ENCODE data around the gene HDAC8. TPM values are rescaled to one million over a fixed set of nuclear protein-coding genes. Genes with fewer than 3 reads are reported as not detected.

Gene HDAC8
- total RNA-seq, 4 donors from 2014 or later = 13.8 to 19.3 (median 18.2) TPM

DNA sequence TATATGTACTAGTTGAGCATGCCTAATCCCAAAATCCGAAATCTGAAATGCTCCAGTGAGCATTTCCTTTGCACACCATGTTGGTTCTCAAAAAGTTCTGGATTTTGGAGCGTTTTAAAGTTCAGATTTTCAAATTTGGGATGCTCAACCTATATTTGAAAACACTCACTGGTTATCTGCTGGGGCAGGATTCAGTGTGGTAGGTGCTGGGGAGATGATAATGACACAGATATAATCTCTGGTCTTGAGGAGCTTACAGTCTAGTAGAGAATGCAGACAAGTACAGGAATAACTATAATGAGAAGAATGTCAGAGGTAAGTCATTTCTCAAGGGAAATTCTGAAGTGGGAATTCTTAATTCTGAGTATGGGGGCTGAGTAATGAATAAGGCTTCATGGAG is 207.5 kb downstream of the HDAC8 start:
- no peak for DNase-seq (ENCODE audit: low spot score in 2 of 2)
- H3K4me3 ChIP-seq (ENCODE audit: low read depth, poor library complexity, severe bottlenecking) = no peak overlapping the region
- WGBS, 2 donors = 69 to 100% methylated on average over 2 of the region's 2 CpGs
- intact Hi-C loops (cut with DNase I; ENCODE audit: low total_unique reads) = no loop called here
- TF ChIP-seq POLR2A (IDR thresholded peaks at IDR 0.05) = no peak
- TF ChIP-seq CTCF (IDR thresholded peaks at IDR 0.05) = no peak

DNA sequence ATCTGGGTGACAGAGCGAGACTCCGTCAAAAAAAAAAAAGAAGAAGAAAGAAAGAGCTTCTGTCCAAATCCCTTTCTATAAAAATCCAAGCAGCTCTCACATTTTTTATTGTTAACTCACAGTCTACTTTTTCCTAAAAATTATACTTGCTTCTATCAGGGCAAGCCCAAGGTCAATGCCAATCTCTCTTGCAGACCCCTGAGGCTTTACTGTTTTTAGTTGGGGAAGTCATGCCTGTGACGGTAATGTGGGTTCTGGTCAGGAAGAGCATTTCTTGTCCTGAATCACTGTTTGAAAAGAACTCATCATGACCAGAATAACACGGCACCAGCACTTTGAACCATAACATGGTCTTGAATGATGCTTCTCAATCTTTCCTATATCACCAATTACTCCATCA is 212.3 kb downstream of the HDAC8 start:
- H3K4me3 ChIP-seq (ENCODE audit: low read depth, poor library complexity, severe bottlenecking) = no peak overlapping the region
- TF ChIP-seq CTCF (IDR thresholded peaks at IDR 0.05) (no peak), POLR2A (IDR thresholded peaks at IDR 0.05) (no peak)
- no peak for DNase-seq (ENCODE audit: low spot score in 2 of 2)
- intact Hi-C loops (cut with DNase I; ENCODE audit: low total_unique reads) = no loop called here
- WGBS, 2 donors = 87 to 96% methylated on average over 4 of the region's 4 CpGs

- WGBS, 2 donors = 77 to 96% methylated on average over 4 of the region's 4 CpGs
- TF ChIP-seq CTCF (IDR thresholded peaks at IDR 0.05) (no peak), POLR2A (IDR thresholded peaks at IDR 0.05) (no peak)
- no peak for DNase-seq (ENCODE audit: low spot score in 2 of 2)
- intact Hi-C loops (cut with DNase I; ENCODE audit: low total_unique reads) = no loop called here
- H3K4me3 ChIP-seq (ENCODE audit: low read depth, poor library complexity, severe bottlenecking) = no peak overlapping the region
Observed at GRCh38 chrX:72358313-72358712, 214.3 kb downstream of the HDAC8 start.

DNA sequence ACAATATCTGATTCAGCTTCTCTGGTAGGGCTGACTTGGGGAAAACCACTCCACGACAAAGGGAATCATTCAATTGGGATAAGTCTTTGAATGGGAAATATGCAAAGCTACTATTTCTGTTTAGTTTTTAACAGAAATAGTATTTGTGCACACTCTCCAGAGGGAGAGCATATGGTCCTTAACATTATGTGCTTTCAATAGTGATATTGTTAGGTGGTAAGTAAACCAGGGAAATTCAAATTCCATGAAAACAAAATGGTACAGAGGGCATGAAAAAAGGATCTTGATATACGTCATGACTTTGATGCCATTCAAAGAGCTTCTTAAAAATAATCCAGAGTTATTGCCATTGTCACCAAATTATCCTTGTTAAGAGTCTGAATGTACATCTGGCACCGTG is 219.9 kb downstream of the HDAC8 start:
- no peak for DNase-seq (ENCODE audit: low spot score in 2 of 2)
- 82 to 87% methylated on average over 3 of the region's 3 CpGs for WGBS, 2 donors
- H3K4me3 ChIP-seq (ENCODE audit: low read depth, poor library complexity, severe bottlenecking) = no peak overlapping the region
- intact Hi-C loops (cut with DNase I; ENCODE audit: low total_unique reads) = no loop called here
- TF ChIP-seq POLR2A (IDR thresholded peaks at IDR 0.05) (no peak), CTCF (IDR thresholded peaks at IDR 0.05) (no peak)

DNA sequence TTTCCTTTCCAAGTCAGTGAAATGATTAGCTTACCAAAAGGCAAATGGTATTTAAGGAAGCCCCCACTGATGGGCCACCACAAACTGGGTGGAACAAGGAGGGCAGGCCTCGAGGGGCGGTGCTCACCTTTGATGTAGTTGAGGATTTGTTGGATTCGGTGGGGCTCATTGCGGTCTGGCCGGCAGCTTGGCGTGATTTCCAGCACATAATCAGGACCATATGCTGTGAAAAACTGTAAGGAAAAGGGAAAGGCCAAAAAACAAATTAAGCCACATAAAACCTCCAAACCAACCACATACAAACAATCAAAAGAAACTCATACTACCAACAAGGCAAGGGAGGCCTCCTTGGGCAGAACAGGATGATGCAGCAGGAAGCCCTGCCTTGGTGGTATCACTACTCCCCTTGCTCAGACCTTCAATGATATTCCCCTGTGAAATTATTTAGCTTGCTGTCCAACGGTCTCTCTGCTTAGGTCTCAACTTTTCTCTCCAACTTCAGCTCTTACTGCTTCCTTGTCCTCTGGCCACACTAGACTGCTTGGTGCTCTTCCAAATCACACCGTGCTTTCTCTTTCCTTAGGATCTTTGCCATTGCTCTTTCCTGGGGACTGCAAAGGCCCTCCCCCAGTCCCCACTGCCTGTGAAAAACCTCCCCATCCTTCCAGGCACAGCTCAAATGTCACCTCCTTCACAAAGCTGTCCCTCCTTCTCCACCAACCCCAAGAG is 220.9 kb downstream of the HDAC8 start:
- 63 to 65% methylated on average over 8 of the region's 8 CpGs for WGBS, 2 donors
- intact Hi-C loops (cut with DNase I; ENCODE audit: low total_unique reads) = no loop called here
- H3K4me3 ChIP-seq (ENCODE audit: low read depth, poor library complexity, severe bottlenecking) = no peak overlapping the region
- TF ChIP-seq POLR2A (IDR thresholded peaks at IDR 0.05) (no peak), CTCF (IDR thresholded peaks at IDR 0.05) (no peak)
- no peak for DNase-seq (ENCODE audit: low spot score in 2 of 2)

GRCh38 chrX:72349190-72349589 is 223.5 kb downstream of the HDAC8 start:
- DNase-seq (ENCODE audit: low spot score in 2 of 2) = no peak
- TF ChIP-seq CTCF (IDR thresholded peaks at IDR 0.05) = no peak
- TF ChIP-seq POLR2A (IDR thresholded peaks at IDR 0.05) = no peak
- H3K4me3 ChIP-seq (ENCODE audit: low read depth, poor library complexity, severe bottlenecking) = no peak overlapping the region
- WGBS, 2 donors = 49 to 81% methylated on average over 3 of the region's 3 CpGs
- intact Hi-C loops (cut with DNase I; ENCODE audit: low total_unique reads) = no loop called here

All from lower leg skin (tissue), 4 donors.